GM21528 (cell line): Measurements from ENCODE around the gene TCTN1.
"Not testable (repeated sequence)": the region's sequence is repeated elsewhere in the genome, so short reads cannot be mapped to it uniquely, and the experiment has no call there.

Experiments used
- ATAC-seq: cut with Tn5 transposase; IDR thresholded peaks from one replicate; pipeline ENCODE4 v1.9.1; 2021; ENCODE audit warnings: mild to moderate bottlenecking, moderate library complexity; ENCODE audit not compliant: unreplicated experiment, low FRiP score

The TCTN1 gene

DNA sequence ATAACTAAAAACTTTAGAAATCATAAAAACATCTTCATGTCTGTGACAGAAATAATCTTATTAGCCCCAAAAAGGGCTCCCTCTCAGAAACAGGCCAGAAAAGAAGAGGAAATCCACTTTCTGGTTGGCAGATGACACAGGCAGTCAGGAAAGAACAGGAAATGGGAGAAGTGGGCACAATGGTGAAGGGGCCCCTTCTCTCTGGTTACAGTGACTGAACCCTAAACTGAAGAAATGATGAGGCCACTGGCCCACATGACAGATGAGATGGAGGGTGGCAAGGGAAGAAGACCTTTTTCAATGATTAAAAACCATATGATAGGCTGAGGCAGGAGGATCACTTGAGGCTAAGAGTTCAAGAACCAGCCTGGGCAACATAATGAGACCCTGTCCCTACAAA, 21.1 kb downstream of the TCTN1 start:
- no peak for ATAC-seq

GRCh38 chr12:110636516-110636915, 22.6 kb downstream of the TCTN1 start:
- ATAC-seq = no peak

GRCh38 chr12:110637869-110638441, 24.0 kb downstream of the TCTN1 start:
- ATAC-seq = no peak

DNA sequence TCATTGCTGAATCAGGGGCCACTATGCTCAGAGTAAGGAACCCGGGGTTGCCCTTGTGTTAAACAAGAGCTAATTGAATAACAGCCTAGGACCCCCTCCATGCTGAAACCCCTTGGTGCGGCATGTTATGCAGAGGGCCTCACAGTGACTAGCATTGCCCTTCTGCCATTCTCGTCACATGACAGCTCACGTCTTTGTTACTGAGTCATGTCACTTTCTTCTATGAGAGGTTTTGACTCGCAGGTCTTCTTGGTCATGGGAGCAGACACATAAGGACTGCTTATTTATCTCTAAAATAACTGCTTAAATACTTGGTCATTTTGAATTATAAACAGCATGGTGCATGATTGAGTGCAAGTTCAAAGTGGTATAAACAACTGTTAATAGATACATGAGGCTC, 24.9 kb downstream of the TCTN1 start:
- ATAC-seq = no peak

DNA sequence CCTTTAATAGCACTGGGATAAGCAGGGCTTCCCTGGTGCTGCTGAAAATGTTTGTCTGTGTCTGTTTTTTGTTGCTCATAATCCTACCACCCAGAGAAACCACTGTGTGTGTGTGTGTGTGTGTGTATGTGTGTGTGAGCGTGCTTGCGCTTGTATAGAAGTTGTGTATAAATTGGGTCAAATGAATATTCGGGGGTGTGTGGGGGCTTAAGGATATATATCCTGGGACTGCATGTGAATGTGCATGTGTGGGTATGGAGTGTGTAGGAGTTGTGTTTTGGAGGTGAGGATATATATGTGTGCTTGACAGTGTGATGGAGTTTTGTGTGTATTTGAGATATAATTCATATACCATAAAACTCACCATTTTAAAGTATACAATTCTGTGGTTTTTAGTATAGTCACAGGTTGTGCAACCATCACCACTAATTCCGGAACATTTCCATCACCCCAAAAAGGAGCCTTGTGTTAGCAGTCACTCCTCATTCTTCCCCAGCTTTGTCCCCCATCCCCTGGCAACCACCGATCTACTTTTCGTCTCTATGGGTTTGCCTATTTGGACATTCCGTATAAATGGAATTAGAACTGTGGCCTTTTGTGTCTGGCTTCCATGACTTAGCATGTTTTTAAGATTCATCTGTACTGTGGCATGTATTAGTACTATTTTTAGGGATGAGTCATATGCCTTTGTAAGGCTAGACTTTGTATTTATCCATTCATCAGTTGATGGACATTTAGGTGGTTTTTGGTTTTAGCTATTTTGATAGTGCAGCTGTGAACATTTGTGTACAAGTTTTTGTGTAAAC, 25.6 kb downstream of the TCTN1 start:
- no peak for ATAC-seq

DNA sequence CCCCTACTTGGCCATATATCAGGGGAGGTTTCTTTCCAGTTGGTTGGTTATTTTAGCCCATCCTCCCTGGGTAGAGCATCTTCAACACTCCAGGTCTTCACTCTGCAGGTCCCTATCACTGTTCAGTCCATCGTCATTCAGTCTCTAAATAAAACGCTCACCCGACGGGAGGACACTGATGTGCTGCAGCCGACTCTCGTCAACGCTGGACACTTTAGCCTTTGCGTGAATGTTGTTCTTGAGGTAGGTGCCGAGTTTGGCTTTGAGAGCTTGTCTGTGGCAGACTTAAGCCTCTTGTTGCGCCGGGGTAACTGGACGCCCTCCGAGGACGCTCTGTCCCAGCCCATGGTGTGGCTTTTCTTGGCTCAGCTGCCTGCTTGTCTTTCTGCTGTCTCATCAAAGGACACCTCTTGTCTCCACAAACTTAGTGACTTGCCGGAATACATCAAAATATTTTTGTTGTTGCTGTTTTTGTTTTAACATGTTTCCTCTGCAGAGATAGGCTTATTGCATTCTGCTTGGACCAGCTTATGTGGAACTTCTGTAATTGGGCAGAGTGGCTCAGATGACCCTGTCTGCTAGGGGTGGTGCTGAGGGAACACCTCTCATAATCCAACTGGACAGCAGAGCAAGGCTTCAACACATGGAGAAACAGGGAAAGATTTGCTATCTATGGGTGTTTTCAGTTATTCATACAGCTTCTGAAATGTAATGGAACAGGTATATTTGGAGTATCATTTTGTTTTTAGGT, 26.5 kb downstream of the TCTN1 start:
- no peak for ATAC-seq

DNA sequence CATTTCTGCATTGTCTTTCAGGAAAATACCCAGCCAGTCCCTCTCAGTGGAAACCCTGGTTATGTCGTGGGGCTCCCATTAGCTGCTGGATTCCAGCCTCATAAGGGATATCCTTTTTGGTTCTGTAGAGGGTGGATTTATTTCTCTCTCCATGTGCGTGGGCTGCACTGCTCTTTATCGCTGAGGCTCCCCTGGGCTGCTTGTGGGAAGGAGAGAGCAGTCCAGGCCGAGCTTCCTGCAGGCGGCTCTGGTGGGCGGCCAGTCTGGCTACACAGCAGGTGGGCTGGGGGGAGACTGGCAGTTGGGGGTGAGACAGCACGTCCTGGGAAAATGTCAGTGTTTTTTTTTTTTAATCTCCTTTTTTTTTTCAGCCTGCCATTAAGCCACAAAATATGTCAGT, 27.6 kb downstream of the TCTN1 start:
- ATAC-seq = no peak

GRCh38 chr12:110647631-110648040, 33.7 kb downstream of the TCTN1 start:
- ATAC-seq = peak; percentile 72

GRCh38 chr12:110649341-110649847, 35.5 kb downstream of the TCTN1 start:
- no peak for ATAC-seq

DNA sequence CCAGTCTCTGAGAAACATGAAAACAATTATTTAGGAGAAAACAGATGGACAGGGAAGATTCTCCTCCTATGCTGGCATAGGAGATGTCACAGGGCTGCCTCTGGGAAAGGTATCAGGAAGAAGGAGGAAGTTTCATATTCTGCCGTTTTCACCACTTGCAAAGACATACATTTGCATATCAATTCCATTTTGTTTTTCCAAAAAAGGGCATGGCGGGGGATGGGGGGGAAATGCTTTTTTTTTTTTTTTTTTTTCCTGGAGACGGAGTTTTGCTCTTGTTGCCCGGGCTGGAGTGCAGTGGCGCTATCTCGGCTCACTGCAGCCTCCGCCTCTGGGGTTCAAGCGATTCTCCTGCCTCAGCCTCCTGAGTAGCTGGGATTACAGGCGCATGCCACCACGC, 40.3 kb downstream of the TCTN1 start:
- ATAC-seq = not testable (repeated sequence)

- ATAC-seq = no peak
Measured at GRCh38 chr12:110656071-110656655, 42.2 kb downstream of the TCTN1 start.

DNA sequence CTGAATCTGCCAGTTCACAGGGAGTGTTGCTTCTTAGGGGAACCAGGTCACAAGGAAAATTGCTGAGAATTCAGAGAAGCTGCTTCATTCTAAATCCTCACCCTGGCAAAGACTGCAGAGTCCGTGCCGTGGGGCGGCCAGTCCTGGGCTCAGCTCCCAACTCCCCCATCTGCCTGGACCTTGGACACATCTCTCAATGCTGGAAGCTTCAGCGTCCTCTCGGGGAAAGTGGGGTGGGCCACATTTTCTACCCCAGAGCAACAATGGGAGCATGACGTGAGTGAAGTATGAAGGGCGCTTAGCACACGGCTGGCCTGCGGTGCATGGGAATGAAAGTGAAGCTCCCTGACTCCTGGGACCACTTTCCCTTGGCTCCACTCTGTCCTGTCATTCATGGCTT, 43.8 kb downstream of the TCTN1 start:
- ATAC-seq = no peak

DNA sequence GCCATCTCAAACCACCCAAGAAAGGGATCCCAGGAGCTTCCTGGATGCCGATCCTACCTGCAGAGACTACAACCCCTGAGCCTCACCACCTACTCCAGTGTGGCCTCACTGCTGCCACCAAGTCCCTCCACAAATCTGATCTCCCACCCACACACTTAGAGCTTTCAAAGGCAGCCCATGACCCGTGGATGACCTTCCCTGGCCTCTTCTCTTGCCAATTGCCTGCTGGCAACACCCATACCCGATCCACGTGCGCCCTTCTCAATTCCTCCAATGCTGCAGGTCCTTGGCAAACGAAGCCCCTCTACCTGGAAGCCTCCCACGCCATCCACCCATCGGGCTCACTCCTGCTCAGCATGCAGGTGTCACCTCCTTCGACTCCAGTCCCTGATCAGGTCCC, 44.3 kb downstream of the TCTN1 start:
- no peak for ATAC-seq

- ATAC-seq = no peak
Measured at GRCh38 chr12:110658878-110659277, 44.9 kb downstream of the TCTN1 start.

DNA sequence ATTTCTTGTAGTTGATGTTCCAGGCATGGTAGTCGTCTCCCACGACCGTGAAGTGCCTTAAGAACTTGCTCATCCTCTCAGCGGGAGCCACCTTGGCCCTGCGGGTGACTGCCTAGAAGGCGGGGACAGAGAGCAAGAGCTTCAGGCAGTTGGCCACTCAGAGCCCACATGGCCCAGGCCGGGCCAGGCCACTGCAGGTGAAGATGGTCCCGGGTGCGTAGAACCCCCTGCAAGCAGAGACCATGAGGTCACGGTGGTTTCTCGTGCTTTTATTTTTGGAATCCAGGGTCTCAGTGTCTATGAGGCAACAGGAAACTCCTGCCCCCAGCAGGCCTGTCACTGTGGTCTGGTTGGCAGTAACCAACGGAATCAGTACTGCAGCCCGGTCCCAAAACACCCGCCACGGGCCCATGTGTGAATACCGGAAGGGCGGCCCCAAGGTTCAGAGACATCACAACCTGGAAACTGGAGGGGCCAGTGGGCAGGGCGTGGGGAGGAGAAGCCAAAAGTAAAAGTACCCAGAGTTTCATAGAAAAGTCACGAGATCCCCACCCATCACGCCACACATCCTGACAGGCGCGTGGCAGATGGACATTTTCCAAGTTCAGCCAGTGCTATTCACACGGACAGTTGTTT, 47.5 kb downstream of the TCTN1 start:
- ATAC-seq = peak; percentile 85

DNA sequence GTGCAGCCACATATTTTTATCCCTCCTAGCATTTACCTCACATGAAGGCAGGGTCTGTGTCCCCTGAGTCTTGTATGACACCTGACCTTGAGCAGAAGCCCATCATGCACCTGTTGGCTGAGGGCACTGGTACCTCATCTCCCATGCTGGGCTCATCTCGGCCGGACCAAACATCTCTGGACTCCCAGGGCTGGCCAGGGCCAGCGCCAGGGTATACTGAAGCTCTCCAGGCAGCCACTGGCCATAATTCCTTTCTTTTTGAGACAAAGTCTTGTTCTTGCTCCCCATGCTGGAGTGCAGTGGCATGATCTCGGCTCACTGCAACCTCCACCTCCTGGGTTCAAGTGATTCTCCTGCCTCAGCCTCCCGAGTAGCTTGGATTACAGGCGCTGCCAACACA, 53.0 kb downstream of the TCTN1 start:
- ATAC-seq = no peak

- ATAC-seq = no peak
Measured at GRCh38 chr12:110667671-110668070, 53.7 kb downstream of the TCTN1 start.

DNA sequence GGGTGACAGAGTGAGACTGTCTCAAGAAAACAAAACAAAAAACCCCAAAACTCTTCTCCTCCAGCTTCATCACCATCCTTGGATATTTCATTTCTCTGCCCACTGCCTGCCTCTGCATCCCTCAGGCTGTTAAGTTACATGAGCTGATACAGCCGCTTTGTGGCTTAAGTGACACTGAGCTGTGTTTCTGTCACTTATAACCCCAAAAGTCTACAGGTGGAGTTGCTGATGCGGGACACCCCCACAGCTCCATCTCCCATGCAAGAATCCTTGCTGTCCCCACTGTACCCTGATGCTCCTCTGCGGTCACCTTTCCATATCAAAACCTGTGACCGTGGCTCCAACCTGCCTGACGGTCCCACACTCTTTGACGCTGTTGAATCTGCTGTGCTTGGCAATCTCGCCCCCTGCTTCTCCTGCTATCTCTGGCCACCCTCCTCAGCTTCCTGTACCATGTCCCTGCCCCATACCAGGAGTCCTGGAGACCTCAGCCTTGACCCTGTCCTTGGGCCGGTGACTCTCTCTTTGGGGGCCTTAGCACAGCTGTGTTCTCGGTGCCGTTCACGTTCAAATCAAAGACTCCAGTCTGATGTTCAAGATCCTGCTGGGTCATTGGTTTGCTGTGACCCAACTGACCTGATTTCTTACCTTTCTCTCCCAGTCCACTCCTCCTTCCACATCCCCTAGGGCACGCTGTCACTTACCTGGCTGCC, 54.7 kb downstream of the TCTN1 start:
- ATAC-seq = peak; percentile 8

GRCh38 chr12:110669193-110669502, 55.2 kb downstream of the TCTN1 start:
- peak; percentile 33 for ATAC-seq

GRCh38 chr12:110670161-110670701, 56.3 kb downstream of the TCTN1 start:
- ATAC-seq = peak; percentile 55
